SJSA1 (cell line): ENCODE measurements around the gene VWA3A. TPM values are rescaled to one million over a fixed set of nuclear protein-coding genes. Genes with fewer than 3 reads are reported as not detected.
"Not testable (repeated sequence)": the region's sequence is repeated elsewhere in the genome, so short reads cannot be mapped to it uniquely, and the experiment has no call there.

Experiments
- DNase-seq, 2 experiments: peaks; one replicate each; pipeline ENCODE4 v3.0.0-alpha.2; 2015 to 2020; ENCODE audit warnings: low spot score in 2 of 2, low read depth in 1 of 2
- H3K27ac ChIP-seq: fragments of 250-450 bp; sonication (Bioruptor Pico); 2 replicates; pipeline ENCODE4 v1.5.1; 2020; ENCODE audit warnings: mild to moderate bottlenecking, moderate library complexity
- H3K27me3 ChIP-seq: fragments of 250-450 bp; sonication (Bioruptor Pico); replicated peaks from 2 replicates; pipeline ENCODE4 v1.5.1; 2020; ENCODE audit warnings: mild to moderate bottlenecking, moderate library complexity
- H3K36me3 ChIP-seq: fragments of 250-450 bp; sonication (Bioruptor Pico); 2 replicates; pipeline ENCODE4 v1.5.1; 2020; ENCODE audit warnings: mild to moderate bottlenecking
- H3K4me1 ChIP-seq: fragments of 250-450 bp; sonication (Bioruptor Pico); replicated peaks from 2 replicates; pipeline ENCODE4 v1.6.1; 2021; ENCODE audit warnings: mild to moderate bottlenecking
- H3K4me3 ChIP-seq: fragments of 250-450 bp; sonication (Bioruptor Pico); 2 replicates; pipeline ENCODE4 v1.5.1; 2020; ENCODE audit warnings: mild to moderate bottlenecking
- H3K9me3 ChIP-seq: fragments of 250-450 bp; sonication (Bioruptor Pico); replicated peaks from 2 replicates; pipeline ENCODE4 v1.5.1; 2020; ENCODE audit warnings: mild to moderate bottlenecking
- total RNA-seq: library from RNA; depleted of rRNA; stranded (reverse); fragments of >200 nt; shearing (Covaris generic); gene quantifications from 2 replicates; pipeline ENCODE4 v1.2.3, GENCODE V29; 2014

Gene VWA3A
- total RNA-seq, 1 experiment from 2014 or later = not detected

DNA sequence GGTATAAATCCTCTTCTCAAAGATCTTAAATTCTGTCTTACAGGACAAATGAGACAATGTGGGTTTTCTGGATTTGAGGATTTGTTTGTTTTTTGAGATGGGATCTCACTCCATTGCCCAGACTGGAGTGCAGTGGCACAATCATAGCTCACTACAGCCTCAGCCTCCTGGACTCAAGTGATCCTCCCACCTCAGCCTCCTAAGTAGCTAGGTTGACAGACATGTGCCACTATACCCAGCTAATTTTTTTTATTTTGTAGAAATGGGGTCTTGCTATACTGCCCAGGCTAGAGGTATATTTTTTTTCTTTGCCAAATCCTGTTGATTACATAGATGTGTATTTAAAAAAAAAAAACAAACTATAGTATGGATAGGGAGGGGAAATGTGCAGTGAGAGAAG, 38.2 kb downstream of the VWA3A start:
- no peak for DNase-seq
- no peak overlapping the region for H3K27ac ChIP-seq
- H3K9me3 ChIP-seq = 0 out of 2 replicates have a peak, but pooled peaks cover 3% of the 10 kb centered on the region
- no peaks in the 10 kb centered on the region for H3K4me1 ChIP-seq
- no peaks in the 10 kb centered on the region for H3K36me3 ChIP-seq
- H3K27me3 ChIP-seq = no peaks in the 10 kb centered on the region
- no peak overlapping the region for H3K4me3 ChIP-seq

DNA sequence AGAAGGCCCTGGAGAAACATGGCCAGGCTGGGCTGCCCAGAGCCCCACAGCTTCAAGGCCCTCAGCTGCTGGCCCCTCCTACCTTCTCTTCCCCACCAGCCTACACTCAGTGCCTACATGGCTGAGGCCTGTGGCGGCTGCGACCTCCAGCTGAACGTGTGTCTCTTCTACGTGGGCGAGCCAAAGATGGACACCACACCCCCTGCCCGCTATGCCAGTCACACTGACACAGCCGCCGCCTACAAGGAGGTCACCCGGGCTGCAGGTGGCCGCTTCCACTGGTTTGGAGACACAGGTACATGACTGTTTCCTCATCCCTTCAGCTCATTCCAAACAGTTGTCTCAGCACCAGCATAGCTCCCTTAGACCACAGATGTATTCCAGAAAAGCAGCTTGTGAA, 40.5 kb downstream of the VWA3A start:
- H3K36me3 ChIP-seq = no peaks in the 10 kb centered on the region
- H3K27me3 ChIP-seq = peaks cover 11% of the 10 kb centered on the region
- no peak for DNase-seq
- 0 out of 2 replicates have a peak, but pooled peaks cover 3% of the 10 kb centered on the region for H3K9me3 ChIP-seq
- H3K27ac ChIP-seq = no peak overlapping the region
- no peak overlapping the region for H3K4me3 ChIP-seq
- no peaks in the 10 kb centered on the region for H3K4me1 ChIP-seq

GRCh38 chr16:22138482-22138881, 46.1 kb downstream of the VWA3A start:
- H3K27me3 ChIP-seq = peaks cover 31% of the 10 kb centered on the region
- DNase-seq = no peak
- no peaks in the 10 kb centered on the region for H3K36me3 ChIP-seq
- H3K9me3 ChIP-seq = no peaks in the 10 kb centered on the region
- no peak overlapping the region for H3K4me3 ChIP-seq
- H3K4me1 ChIP-seq = no peaks in the 10 kb centered on the region
- no peak overlapping the region for H3K27ac ChIP-seq

GRCh38 chr16:22139008-22139407, 46.7 kb downstream of the VWA3A start:
- no peak for DNase-seq
- no peaks in the 10 kb centered on the region for H3K4me1 ChIP-seq

GRCh38 chr16:22139732-22140131, 47.4 kb downstream of the VWA3A start:
- no peak overlapping the region for H3K27ac ChIP-seq
- H3K36me3 ChIP-seq = no peaks in the 10 kb centered on the region
- H3K9me3 ChIP-seq = no peaks in the 10 kb centered on the region
- no peak for DNase-seq
- no peak overlapping the region for H3K4me3 ChIP-seq
- H3K4me1 ChIP-seq = no peaks in the 10 kb centered on the region
- H3K27me3 ChIP-seq = peaks cover 31% of the 10 kb centered on the region

More at GRCh38 chr16:22139008-22139407, 46.7 kb downstream of the VWA3A start:
- no peak overlapping the region for H3K4me3 ChIP-seq
- peaks cover 31% of the 10 kb centered on the region for H3K27me3 ChIP-seq
- H3K36me3 ChIP-seq = no peaks in the 10 kb centered on the region
- no peak overlapping the region for H3K27ac ChIP-seq
- no peaks in the 10 kb centered on the region for H3K9me3 ChIP-seq

- Histone ChIP-seq H3K27me3 (peaks cover 28% of the 10 kb centered on the region), H3K4me1 (no peaks in the 10 kb centered on the region), H3K4me3 (no peak overlapping the region), H3K9me3 (no peaks in the 10 kb centered on the region), H3K36me3 (no peaks in the 10 kb centered on the region), H3K27ac (no peak overlapping the region)
- no peak for DNase-seq
Measured at GRCh38 chr16:22141767-22142166, 49.4 kb downstream of the VWA3A start.

DNA sequence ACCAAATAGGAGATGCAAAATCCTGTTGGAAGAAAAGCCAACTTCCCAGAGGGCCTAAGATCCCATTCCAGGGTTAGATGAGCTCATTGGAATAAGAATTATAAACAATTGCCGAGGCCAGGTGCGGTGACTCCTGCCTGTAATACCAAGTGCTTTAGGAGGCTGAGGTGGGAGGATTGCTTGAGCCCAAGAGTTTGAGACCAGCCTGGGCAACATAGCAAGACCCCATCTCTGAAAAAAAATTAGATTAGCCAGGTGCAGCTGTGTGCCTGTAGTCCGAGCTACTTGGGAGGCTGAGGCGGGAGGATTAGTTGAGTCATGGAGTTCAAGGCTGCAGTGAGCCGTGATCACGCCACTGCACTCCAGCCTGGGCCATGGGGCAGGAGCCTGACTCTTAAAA, 52.2 kb downstream of the VWA3A start:
- H3K27ac ChIP-seq = no peak overlapping the region
- H3K27me3 ChIP-seq = peaks cover 6% of the 10 kb centered on the region; the same call in 1 of the 2 replicates
- DNase-seq = no peak
- H3K9me3 ChIP-seq = no peaks in the 10 kb centered on the region
- no peaks in the 10 kb centered on the region for H3K36me3 ChIP-seq
- no peaks in the 10 kb centered on the region for H3K4me1 ChIP-seq
- no peak overlapping the region for H3K4me3 ChIP-seq

- Histone ChIP-seq H3K36me3 (no peaks in the 10 kb centered on the region), H3K4me1 (no peaks in the 10 kb centered on the region), H3K27me3 (no peaks in the 10 kb centered on the region; the same call in 1 of the 2 replicates), H3K4me3 (no peak overlapping the region), H3K27ac (no peak overlapping the region), H3K9me3 (no peaks in the 10 kb centered on the region)
- DNase-seq = no peak
Measured at GRCh38 chr16:22147853-22148252, 55.5 kb downstream of the VWA3A start.

GRCh38 chr16:22151246-22151998, 59.1 kb downstream of the VWA3A start:
- peaks cover 4% of the 10 kb centered on the region; the same call in 1 of the 2 replicates for H3K27me3 ChIP-seq
- no peaks in the 10 kb centered on the region for H3K9me3 ChIP-seq
- H3K36me3 ChIP-seq = no peaks in the 10 kb centered on the region
- no peak for DNase-seq
- no peaks in the 10 kb centered on the region for H3K4me1 ChIP-seq
- no peak overlapping the region for H3K27ac ChIP-seq
- H3K4me3 ChIP-seq = no peak overlapping the region

DNA sequence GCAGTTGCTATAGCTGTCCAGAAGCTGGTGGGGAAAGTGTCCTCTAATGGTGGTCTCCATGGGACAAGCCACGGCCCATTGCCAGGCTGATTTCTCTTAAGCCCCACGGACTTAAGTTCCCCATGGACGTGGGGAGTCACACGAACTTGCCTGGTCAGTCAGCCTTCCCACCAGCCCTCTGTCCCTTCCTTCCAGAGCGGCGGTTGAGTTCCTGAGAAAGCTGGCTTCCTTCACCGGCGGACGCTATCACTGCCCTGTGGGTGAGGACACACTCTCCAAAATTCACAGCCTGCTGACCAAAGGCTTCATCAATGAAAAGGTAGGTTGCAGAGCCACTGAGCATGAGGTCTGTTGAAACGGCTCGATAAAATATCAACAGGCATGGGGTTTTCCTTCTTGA, 60.0 kb downstream of the VWA3A start:
- Histone ChIP-seq H3K4me3 (no peak overlapping the region), H3K9me3 (no peaks in the 10 kb centered on the region), H3K27me3 (peaks cover 4% of the 10 kb centered on the region; the same call in 1 of the 2 replicates), H3K27ac (no peak overlapping the region), H3K4me1 (no peaks in the 10 kb centered on the region), H3K36me3 (no peaks in the 10 kb centered on the region)
- DNase-seq = no peak

DNA sequence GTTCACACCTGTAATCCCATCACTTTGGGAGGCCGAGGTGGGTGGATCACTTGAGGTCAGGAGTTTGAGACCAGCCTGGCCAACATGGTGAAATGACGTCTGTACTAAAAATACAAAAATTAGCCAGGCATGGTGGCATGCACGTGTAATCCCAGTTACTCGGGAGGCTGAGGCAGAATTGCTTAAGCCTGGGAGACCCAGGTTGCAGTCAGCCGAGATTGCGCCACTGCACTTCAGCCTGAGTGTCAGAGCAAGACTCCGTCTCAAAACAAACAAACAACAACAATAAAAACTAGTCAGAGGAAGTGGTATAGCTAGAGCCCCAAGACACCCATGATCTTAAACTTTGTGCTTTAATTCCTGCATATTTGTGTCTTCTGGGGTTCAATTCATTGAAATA, 60.7 kb downstream of the VWA3A start:
- H3K4me1 ChIP-seq, H3K36me3 ChIP-seq, H3K27me3 ChIP-seq, H3K9me3 ChIP-seq, H3K4me3 ChIP-seq, H3K27ac ChIP-seq, DNase-seq: not testable (repeated sequence)

DNA sequence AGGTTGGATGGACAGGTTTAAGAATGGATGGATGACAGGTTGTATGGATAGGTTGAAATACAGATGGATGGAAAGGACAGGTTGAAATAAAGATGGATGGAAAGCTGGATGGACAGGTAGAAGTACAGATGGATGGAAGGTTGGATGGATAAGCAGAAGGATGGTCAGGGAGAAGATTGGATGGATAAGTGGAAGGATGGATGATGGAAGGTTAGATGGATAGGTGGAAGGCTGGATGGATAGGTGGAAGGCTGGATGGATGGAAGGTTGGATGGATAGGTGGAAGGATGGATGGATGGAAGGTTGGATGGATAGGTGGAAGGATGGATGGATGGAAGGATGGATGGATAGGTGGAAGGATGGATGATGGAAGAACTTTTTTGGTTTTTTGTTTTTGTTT, 69.1 kb downstream of the VWA3A start:
- Histone ChIP-seq H3K36me3 (no peaks in the 10 kb centered on the region), H3K9me3 (no peaks in the 10 kb centered on the region), H3K4me3 (no peak overlapping the region), H3K27me3 (peaks cover 21% of the 10 kb centered on the region), H3K4me1 (no peaks in the 10 kb centered on the region), H3K27ac (no peak overlapping the region)
- no peak for DNase-seq

DNA sequence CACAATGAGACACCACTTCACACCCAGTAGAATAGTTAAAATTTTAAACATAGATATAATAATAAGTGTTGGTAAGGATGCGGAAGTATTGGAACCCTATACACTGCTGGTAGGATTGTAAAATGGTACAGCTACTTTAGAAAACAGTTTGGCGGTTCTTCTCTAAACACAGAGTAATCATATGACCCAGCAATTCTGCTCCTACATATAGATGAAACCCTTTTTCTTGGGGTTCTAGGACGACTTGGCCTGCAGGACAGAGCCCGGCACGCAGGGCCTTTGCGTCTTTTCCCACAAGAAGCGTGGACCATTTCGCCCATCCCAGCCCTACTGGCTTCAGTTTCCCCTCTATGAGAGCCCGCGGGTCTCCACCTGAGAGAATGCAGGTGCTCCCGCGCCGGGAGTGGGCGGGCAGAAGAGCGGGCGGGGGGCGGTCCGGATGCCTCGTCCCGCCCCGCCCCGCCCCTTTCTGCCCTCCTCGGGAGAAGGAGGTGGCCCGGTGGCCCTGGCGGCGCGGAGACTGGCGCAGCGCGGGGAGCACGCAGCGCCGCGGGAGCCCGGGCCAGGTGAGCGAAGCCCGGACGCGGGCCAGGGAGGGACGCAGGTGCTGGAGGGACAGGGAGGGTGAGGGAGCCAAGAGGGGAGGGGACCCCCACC, 69.8 kb downstream of the VWA3A start, which contains the start of gene SDR42E2:
TSS of gene SDR42E2 (plus strand) at position 508 of the 657 bp plus-strand sequence. CDS start 3,077 bp downstream, outside the sequence.
- Histone ChIP-seq H3K9me3 (0 out of 2 replicates have a peak, but pooled peaks cover 3% of the 10 kb centered on the region), H3K36me3 (no peaks in the 10 kb centered on the region), H3K4me1 (no peaks in the 10 kb centered on the region), H3K4me3 (no peak within 1 kb of the TSS), H3K27me3 (peaks cover 21% of the 10 kb centered on the region), H3K27ac (no peak within 1 kb of the TSS)
- DNase-seq = no peak

- H3K4me3 ChIP-seq = no peak overlapping the region
- DNase-seq = no peak
- no peaks in the 10 kb centered on the region for H3K36me3 ChIP-seq
- H3K27me3 ChIP-seq = peaks cover 21% of the 10 kb centered on the region
- no peak overlapping the region for H3K27ac ChIP-seq
- H3K9me3 ChIP-seq = 0 out of 2 replicates have a peak, but pooled peaks cover 3% of the 10 kb centered on the region
- H3K4me1 ChIP-seq = no peaks in the 10 kb centered on the region
Measured at GRCh38 chr16:22162656-22163009, 70.3 kb downstream of the VWA3A start.
